GM12892 (cell line): ENCODE results near the gene ZBED3.

Experiments used
- POLR2A ChIP-seq: IDR thresholded peaks from 2 replicates; pipeline ENCODE4 v1.6.1; 2011; ENCODE audit warnings: low read depth, low read length, control low read depth
- POLR2AphosphoS5 ChIP-seq: IDR thresholded peaks from 2 replicates; pipeline ENCODE4 v1.6.1; 2011; ENCODE audit warnings: low read depth, low read length, control low read depth

GRCh38 chr5:77073667-77074066 is 13.4 kb downstream of the ZBED3 start:
- TF ChIP-seq POLR2A: no peak
- TF ChIP-seq POLR2AphosphoS5: no peak
